K562 (cell line): ENCODE results near the gene ATIC. TPM values are rescaled to one million over a fixed set of nuclear protein-coding genes. Genes with fewer than 3 reads are reported as not detected.

Experiments used
- CHCHD3 ChIP-seq: fragments of 250-450 bp; sonication (Bioruptor Pico); IDR thresholded peaks from 2 replicates; pipeline ENCODE4 v2.1.2; 2022; ENCODE audit warnings: mild to moderate bottlenecking
- FOXP1 ChIP-seq: sonication (generic); formaldehyde crosslinking; IDR thresholded peaks from 2 replicates; pipeline ENCODE4 v1.8.0; 2022; ENCODE audit warnings: mild to moderate bottlenecking, missing genetic modification reagents
- NR4A1 ChIP-seq, 2 experiments: fragments of 250-450 bp in 1 of 2; fragments of 450-650 bp in 1 of 2; sonication (Bioruptor Pico) in 1 of 2; IDR thresholded peaks; 2 replicates each; pipeline versions ENCODE4 v1.4.0 to v1.6.1; 2016 to 2020; ENCODE audit warnings: mild to moderate bottlenecking in 2 of 2, missing compliant biosample characterization in 1 of 2, missing genetic modification characterization in 1 of 2, moderate library complexity in 1 of 2
- NRF1 ChIP-seq, 2 experiments: fragments of 450-650 bp; IDR thresholded peaks in 1 of 2; conservative IDR thresholded peaks in 1 of 2; 2 replicates each; pipeline ENCODE4 v1.6.1; 2014; ENCODE audit warnings: mild to moderate bottlenecking in 2 of 2
- PHF20 ChIP-seq: fragments of 450-650 bp; IDR thresholded peaks from 2 replicates; pipeline ENCODE4 v1.6.1; 2018; ENCODE audit not compliant: partially characterized antibody
- RCOR1 ChIP-seq, 2 experiments: IDR thresholded peaks; 2 replicates each; pipeline ENCODE4 v1.6.1; 2012; ENCODE audit warnings: low read depth in 2 of 2, low read length in 2 of 2, borderline replicate concordance in 1 of 2, improper control_type of control experiment in 1 of 2
- SIRT6 ChIP-seq: IDR thresholded peaks from one replicate; pipeline ENCODE4 v1.6.1; 2012; ENCODE audit warnings: low read depth, mild to moderate bottlenecking, control low read depth, inconsistent platforms, low read length, moderate library complexity
- STAT6 ChIP-seq: sonication (generic); formaldehyde crosslinking; IDR thresholded peaks from 2 replicates; pipeline ENCODE4 v1.8.1; 2023; ENCODE audit warnings: mild to moderate bottlenecking, missing genetic modification reagents
- TAF15 ChIP-seq: fragments of 200-400 bp; formaldehyde crosslinking; IDR thresholded peaks from 2 replicates; pipeline ENCODE4 v1.6.1; 2017; ENCODE audit warnings: mild to moderate bottlenecking, low read depth, low read length, moderate library complexity
- THRB ChIP-seq: fragments of 450-650 bp; formaldehyde crosslinking; conservative IDR thresholded peaks from 2 replicates; pipeline ENCODE4 v1.4.0; 2022; ENCODE audit warnings: mild to moderate bottlenecking, missing genetic modification characterization
- TOE1 ChIP-seq, 2 experiments: fragments of 450-650 bp in 1 of 2; sonication (generic) in 1 of 2; formaldehyde crosslinking in 1 of 2; IDR thresholded peaks; 2 replicates each; pipeline versions ENCODE4 v1.7.1 to v1.8.0; 2016 to 2022; ENCODE audit warnings: borderline replicate concordance in 2 of 2, mild to moderate bottlenecking in 2 of 2, antibody characterized with exemption in 1 of 2, inconsistent platforms in 1 of 2, low read depth in 1 of 2, missing genetic modification reagents in 1 of 2, moderate library complexity in 1 of 2
- XRCC5 ChIP-seq: fragments of 200-400 bp; formaldehyde crosslinking; IDR thresholded peaks from 2 replicates; pipeline ENCODE4 v1.6.1; 2017; ENCODE audit warnings: low read depth, mild to moderate bottlenecking, low read length
- ZBTB2 ChIP-seq: fragments of 450-650 bp; IDR thresholded peaks from 2 replicates; pipeline ENCODE4 v1.6.1; 2016; ENCODE audit warnings: antibody characterized with exemption
- ZNF280A ChIP-seq: fragments of 450-650 bp; IDR thresholded peaks from 2 replicates; pipeline ENCODE4 v1.6.1; 2018; ENCODE audit warnings: mild to moderate bottlenecking, low read depth; ENCODE audit not compliant: partially characterized antibody
- polyA plus RNA-seq, 8 experiments: library from polyadenylated mRNA; depleted of rRNA in 4 of 8; stranded (reverse) in 5 of 8; unstranded in 3 of 8; fragments of >200 nt; fragmentation: Nextera tagmentation in 2 of 8; fragmentation: Illumina TruSeq in 1 of 8; extraction: Ambion mirVana in 2 of 8; extraction: Trizol in 1 of 8; gene quantifications; 2 replicates each; pipeline versions ENCODE4 v1.2.1 to v1.2.3, GENCODE V29; 2011 to 2014; ENCODE audit warnings: inconsistent platforms in 1 of 8, missing spikeins in 1 of 8
- total RNA-seq, 7 experiments: library from RNA; depleted of rRNA in 6 of 7; stranded (reverse); fragments of >200 nt in 6 of 7; fragmentation: Illumina TruSeq in 2 of 7; extraction: Trizol in 2 of 7; gene quantifications; 2 replicates each; pipeline versions ENCODE4 v1.2.1 to v1.2.3, GENCODE V29; 2011 to 2021; ENCODE audit warnings: low replicate concordance in 1 of 7
- TF ChIP-seq, protein P1 (sequence below): fragments of 450-650 bp; IDR thresholded peaks from 2 replicates; pipeline ENCODE4 v1.6.1; 2016

ATIC gene
- total and polyA plus RNA-seq, 9 of the 15 experiments (the other 6 are each of a cell fraction or from before 2014, with no cell fraction given): 45.6 to 480 (median 212) TPM

- no peak for TF ChIP-seq ZNF280A
- no peak for TF ChIP-seq THRB (CRISPR knock-in tag)
- peak; percentile 83; the same call in 1 of the 2 replicates for TF ChIP-seq FOXP1 (CRISPR knock-in tag)
- peak; percentile 78; the same call in 1 of the 2 replicates for TF ChIP-seq NR4A1 (CRISPR knock-in tag; IDR thresholded peaks at IDR 0.05)
- no peak for TF ChIP-seq NR4A1 (tag; IDR thresholded peaks at IDR 0.05)
- TF ChIP-seq ZBTB2: no peak
- no peak for TF ChIP-seq PHF20
- TF ChIP-seq XRCC5: no peak
- TF ChIP-seq, protein P1, sequence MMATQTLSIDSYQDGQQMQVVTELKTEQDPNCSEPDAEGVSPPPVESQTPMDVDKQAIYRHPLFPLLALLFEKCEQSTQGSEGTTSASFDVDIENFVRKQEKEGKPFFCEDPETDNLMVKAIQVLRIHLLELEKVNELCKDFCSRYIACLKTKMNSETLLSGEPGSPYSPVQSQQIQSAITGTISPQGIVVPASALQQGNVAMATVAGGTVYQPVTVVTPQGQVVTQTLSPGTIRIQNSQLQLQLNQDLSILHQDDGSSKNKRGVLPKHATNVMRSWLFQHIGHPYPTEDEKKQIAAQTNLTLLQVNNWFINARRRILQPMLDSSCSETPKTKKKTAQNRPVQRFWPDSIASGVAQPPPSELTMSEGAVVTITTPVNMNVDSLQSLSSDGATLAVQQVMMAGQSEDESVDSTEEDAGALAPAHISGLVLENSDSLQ: no peak
- peak; percentile 19; the same call in 1 of the 2 replicates for TF ChIP-seq TOE1 (IDR thresholded peaks at IDR 0.05; ENCODE audit: borderline replicate concordance)
- TF ChIP-seq TOE1 (CRISPR knock-in tag; IDR thresholded peaks at IDR 0.05; ENCODE audit: borderline replicate concordance, low read depth): no peak
- no peak for TF ChIP-seq CHCHD3 (CRISPR knock-in tag)
- no peak for TF ChIP-seq SIRT6
- peak in 1 of 2 experiments; percentile 39; a peak in 1 of 4 replicates for TF ChIP-seq RCOR1 (IDR thresholded peaks at IDR 0.05; ENCODE audit: borderline replicate concordance in 1 of 2, low read depth in 2 of 2, low read length in 2 of 2)
- TF ChIP-seq TAF15: no peak
- TF ChIP-seq NRF1 (conservative IDR thresholded peaks at IDR 0.05 in 1 of 2, IDR thresholded peaks at IDR 0.05 in 1 of 2): peak; percentile 67 to 76
- no peak for TF ChIP-seq STAT6 (CRISPR knock-in tag)
Observed at GRCh38 chr2:215311625-215312396, at the start of gene ATIC (continued).
